SU-DHL-6 (cell line): Measurements from ENCODE around the gene TTC4.

Experiments used
- EZH2phosphoT487 ChIP-seq: fragments of 200-600 bp; sonication (generic), shearing (Covaris generic); conservative IDR thresholded peaks from 2 replicates; pipeline ENCODE4 v1.6.1; 2018; ENCODE audit warnings: mild to moderate bottlenecking, antibody characterized with exemption, low read length, moderate library complexity, mixed read lengths
- TF ChIP-seq, protein P1 (sequence below): fragments of 200-600 bp; sonication (generic); IDR thresholded peaks from one replicate; pipeline ENCODE4 v1.5.1; 2017; ENCODE audit warnings: antibody characterized with exemption, mild to moderate bottlenecking, low read length, moderate library complexity; ENCODE audit not compliant: insufficient read depth, poor library complexity, severe bottlenecking

DNA sequence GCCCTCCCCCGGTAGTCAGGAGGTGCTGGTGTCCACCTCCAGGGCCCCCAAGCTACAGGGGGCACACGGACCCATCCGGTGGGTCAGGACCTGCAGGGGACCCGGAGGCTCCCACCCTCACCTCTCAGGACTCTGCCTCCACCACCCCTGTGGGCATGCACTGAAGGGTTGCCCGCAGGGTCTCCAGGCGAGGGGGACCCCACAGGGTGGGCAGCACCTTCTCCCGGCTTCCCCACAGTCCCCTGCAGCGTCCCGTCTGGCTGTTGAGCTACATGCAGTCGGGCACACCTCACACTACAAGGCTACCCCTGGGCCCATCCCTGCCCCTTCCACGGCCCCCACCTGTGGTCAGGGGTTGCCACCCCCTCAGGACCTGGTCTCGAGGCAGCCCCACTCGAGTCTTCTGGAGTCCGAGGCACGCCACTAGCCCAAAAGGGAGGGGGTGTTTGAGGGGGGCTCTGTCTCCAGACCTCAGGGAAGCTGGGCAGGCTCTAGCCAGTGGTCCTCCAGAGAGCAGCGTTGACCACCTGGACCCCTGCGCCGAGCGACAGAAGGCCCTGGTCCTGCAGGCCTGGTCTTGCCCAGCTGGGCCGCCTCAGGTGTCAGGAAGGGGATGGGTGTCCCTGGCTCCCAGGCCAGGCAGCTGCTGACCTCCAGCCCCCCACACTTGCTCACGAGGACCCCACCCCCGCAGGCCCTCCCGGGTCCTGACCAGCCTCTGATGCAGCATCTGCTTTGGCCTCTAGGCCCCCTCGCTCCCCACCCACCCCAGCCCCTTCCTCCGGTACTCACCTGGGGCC lies 39.0 kb downstream of the TTC4 start:
- TF ChIP-seq, protein P1, sequence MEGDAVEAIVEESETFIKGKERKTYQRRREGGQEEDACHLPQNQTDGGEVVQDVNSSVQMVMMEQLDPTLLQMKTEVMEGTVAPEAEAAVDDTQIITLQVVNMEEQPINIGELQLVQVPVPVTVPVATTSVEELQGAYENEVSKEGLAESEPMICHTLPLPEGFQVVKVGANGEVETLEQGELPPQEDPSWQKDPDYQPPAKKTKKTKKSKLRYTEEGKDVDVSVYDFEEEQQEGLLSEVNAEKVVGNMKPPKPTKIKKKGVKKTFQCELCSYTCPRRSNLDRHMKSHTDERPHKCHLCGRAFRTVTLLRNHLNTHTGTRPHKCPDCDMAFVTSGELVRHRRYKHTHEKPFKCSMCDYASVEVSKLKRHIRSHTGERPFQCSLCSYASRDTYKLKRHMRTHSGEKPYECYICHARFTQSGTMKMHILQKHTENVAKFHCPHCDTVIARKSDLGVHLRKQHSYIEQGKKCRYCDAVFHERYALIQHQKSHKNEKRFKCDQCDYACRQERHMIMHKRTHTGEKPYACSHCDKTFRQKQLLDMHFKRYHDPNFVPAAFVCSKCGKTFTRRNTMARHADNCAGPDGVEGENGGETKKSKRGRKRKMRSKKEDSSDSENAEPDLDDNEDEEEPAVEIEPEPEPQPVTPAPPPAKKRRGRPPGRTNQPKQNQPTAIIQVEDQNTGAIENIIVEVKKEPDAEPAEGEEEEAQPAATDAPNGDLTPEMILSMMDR: no peak
- no peak for TF ChIP-seq EZH2phosphoT487
